Hematopoietic multipotent progenitor cell treated with erythropoietin and hydrocortisone succinate and interleukin-3 and kit ligand, for 6 days (in vitro differentiated cells): ENCODE results near the gene ZSWIM1.

ENCODE experiments used
- DNase-seq: peaks from one replicate; pipeline ENCODE4 v3.0.0-alpha.2; 2015

Gene ZSWIM1

DNA sequence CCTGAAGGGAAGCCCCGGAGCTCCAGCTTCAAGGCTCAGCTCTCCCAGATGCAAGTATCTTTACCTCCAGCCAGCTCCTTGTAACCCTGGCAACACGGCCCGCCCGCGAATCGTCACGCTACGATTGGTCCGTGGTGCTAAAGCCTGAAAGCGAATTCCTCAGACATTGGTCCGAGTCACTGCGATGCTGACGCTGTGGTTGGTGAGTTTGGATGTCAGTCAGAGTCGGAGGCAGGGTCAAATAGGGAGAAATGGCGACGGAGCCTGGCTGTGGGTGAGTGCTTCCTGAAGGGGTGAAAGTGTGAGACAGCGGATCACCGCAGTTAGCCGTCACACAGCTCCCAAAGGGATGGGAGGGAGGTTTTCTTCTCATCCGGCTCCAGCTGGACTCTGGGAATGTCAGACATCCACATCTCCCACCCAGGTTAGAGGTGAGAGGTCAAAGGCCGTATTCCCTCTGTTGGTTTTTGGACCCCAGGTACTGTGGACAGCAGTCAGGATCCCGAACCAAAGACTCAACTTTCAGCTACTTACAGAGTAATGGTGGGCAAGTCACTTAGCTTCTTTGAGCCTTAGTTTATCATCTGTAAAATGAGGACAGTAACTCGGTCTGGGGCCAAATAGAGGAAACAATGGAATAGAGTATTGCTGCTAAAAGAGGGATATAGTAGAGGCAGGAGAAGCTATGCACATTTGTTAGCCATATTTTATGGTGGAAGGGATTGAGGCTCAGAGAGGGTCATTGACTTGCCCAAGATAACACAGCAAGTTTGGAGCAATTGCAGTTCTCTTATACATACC is at the start of gene ZSWIM1:
Gene ZSWIM1, plus strand, starts transcription at position 240 of the 801 bp plus-strand sequence. CDS start 1,366 bp downstream, outside the sequence.
- peak; percentile 99 for DNase-seq

DNA sequence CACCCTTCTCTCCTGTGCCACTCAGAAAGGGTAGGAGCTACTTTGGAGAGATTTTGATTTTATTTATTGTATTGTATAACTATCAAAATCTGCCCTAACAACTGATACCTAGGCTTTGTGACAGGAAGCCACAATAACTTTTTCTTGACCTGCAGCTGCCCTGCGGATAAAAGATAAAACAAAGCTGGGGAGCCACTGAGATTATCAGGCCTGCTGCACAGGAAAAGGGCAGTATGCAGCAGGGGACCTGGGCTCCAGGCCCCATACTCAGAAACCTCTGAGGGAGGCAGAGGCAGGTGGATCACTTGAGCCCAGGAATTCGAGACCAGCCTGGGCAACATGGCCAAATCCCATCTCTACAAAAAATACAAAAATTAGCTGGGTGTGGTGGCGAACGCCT is 48.4 kb upstream of the ZSWIM1 start:
- DNase-seq: peak; percentile 40

DNA sequence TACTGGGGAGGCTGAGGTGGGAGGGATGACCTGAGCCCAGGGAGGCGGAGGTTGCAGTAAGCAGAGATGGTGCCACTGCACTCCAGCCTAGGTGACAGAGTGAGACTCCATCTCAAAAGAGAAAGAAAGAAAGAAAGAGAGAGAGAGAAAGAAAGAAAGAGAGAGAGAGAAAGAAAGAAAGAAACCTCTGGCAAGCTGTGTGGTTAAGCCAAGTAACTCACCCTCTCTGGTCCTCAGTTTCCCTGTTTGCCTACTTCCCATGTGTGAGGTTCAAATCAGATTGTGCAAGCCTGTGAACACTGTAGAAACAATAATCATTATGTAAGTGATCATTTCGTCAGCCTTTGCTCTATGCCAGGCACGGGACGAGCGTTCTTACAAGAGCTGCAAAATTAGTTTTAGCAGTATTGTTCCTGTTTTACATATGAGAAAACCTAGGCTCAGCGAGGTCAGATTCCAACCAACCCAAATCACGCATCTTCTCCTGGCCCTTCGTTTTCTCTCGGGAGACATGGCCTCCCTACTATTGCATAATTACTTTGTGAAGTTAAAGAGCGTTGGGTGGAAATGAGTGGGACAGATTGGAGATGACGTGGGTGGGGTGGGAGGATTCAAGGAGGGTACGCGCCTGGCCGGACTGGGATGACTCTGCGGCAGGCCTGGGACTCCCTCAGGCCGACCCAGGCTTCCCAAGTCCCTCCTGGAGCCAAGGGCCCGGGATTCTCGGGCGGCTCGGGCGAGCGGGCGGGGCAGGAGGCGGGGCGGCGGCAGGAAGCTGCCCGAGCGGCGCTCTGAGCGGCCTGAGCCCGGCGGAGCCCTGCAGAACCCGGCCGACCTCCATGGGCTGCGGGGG is 47.8 kb upstream of the ZSWIM1 start, which contains the start of gene SNX21:
Gene SNX21, plus strand, starts transcription at position 770 of the 853 bp plus-strand sequence. CDS start 121 bp downstream, outside the sequence.
- no peak for DNase-seq

DNA sequence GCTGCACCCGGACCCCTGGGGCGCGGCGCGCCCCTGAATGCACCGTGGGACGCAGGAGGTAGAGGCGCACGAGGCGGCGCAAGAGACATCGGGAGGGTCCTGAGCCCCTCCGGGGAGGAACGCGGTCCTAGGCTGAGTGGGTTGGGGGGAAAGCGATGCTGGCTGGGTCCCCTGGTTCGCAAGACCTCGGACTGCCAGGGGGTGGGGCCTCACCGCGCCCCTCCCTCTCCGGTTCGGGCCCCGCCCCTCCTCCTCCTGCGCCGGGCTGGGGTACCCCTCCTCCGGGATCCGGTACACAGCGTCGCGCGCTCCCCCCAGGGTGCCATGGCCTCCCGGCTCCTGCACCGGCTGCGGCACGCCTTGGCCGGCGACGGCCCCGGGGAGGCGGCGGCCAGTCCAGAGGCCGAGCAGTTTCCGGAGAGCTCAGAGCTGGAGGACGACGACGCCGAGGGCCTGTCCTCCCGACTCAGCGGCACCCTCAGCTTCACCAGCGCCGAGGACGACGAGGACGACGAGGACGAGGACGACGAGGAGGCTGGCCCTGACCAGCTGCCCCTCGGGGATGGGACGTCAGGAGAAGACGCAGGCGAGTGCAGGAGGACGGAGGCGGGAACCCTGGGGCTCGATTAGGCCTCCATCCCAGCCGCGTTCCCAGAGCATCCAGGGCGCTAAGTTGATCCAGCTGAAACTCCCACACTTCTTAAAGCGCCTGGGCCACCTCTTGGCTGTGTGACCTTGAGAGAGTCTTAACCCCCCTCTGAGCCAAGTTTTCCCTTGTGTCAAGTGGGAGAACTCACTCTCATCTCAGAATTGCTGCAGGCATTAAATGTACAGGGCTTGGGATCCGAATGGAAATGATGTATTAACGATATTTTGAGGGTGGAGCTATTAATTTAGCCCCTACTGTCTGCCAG is 46.9 kb upstream of the ZSWIM1 start:
- DNase-seq: no peak

DNA sequence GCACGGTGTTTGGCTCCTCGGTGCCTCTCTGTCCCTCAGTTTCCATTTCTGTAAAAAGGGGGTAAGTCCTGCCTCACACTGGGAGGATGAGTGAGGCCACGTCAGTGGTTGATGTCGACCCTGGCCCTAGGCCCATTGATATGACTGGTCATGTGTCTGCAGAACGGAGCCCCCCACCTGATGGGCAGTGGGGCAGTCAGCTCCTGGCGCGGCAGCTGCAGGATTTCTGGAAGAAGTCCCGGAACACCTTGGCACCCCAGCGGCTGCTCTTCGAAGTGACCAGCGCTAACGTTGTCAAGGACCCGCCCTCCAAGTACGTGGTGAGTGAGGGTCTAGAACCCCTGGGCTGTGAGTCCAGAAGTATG is 46.2 kb upstream of the ZSWIM1 start:
- DNase-seq: no peak

DNA sequence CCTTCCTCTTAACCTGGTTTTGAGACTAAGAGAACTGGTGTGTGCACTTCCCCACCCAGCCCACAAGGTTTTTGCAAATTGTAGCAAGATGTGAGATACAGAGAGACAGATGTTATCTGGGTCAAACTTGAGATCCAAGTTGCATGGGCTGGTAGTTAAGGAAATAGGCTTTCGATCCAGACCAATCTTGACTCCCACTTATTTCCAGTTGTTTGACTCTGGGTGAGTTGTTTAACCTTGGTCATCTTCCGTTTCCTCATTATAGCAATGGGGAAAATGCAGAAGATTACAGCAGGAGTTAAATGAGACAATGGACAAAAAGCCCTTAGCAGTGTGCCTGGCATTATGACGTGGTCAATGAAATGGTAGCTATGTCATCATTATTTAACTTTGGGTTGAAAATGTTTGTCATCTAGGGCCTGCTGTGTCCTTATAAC is 45.7 kb upstream of the ZSWIM1 start:
- peak; percentile 50 for DNase-seq

DNA sequence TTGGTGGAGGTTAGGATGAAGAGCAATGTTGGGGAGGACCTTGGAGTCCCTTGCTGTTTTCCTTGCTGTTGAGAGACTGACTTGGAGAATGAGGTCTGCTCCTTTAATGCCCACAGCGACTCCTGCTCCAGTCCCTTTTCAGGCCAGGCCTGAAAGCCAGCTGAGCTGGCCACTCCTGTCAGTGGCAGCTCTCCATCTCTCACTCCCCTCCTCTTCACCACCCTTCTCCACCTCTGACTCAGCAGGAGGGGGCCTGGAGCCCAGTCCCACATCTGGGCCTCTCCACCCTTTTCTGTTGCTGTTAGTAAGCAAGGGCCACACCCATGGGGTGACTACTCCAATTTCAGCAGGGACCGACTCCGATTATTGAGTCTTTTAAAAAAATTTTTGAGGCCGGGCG is 45.2 kb upstream of the ZSWIM1 start:
- peak; percentile 45 for DNase-seq

DNA sequence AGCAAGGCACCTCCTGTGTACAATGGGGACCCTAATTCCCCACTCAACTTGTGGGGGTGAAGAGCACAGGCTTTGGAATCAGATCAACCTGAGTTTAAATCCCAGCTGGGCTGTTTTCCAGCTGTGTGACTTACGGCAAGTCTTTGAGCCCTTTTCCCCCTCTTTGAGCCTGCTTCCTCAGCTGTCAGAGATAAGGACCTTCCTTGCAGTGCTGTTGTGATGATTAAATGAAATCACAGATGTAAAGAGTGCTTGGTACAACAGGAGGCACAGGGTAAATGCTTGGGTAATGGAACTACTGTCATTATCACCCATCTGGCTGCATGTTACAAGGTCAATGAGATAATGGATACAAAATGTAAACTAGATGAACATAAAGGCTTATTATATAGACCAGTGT is 44.2 kb upstream of the ZSWIM1 start:
- DNase-seq: peak; percentile 78

DNA sequence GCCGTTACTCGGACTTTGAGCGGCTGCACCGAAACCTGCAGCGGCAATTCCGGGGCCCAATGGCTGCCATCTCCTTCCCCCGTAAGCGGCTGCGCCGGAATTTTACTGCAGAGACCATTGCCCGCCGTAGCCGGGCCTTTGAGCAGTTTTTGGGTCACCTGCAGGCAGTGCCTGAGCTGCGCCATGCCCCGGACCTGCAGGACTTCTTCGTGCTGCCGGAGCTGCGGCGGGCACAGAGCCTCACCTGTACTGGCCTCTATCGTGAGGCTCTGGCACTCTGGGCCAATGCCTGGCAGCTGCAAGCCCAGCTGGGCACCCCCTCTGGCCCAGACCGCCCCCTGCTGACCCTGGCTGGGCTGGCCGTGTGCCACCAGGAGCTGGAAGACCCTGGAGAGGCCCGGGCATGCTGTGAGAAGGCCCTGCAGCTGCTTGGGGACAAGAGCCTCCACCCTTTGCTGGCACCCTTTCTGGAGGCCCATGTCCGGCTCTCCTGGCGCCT is 40.3 kb upstream of the ZSWIM1 start:
- DNase-seq: no peak

DNA sequence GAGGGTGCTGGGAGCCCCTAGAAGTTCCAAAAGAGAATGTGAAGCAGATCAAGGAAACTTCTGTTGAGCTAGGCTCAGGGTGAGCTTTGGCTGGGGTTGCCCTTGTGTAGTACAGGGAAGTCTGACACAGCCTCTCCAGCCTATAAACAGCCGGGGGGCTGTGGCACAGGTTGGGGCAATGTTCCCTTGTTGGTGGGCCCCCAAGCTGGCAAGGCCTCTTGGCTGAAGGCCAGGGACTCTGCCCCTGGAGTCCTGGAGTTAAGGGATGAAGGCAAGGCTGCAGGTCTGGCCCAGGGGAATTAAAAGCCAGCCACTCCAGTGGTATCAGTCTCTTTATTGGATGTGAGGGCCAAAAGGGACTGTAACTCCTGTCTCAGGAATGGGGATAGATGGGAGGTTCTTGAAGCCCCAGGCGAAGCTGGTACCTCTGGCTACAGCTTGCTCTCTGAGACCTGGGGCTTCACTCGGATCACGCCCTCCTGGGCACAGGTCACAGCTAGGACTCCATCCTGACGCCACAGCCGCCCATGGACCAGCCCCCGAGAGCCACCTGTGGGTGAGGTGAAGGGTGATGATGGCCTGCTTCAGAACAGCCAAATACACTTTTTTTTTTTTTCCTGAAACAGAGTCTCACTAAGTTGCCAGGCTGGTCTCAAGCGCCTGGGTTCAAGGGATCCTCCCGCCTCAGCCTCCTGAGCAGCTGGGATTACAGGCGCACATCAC is 39.5 kb upstream of the ZSWIM1 start:
- no peak for DNase-seq

DNA sequence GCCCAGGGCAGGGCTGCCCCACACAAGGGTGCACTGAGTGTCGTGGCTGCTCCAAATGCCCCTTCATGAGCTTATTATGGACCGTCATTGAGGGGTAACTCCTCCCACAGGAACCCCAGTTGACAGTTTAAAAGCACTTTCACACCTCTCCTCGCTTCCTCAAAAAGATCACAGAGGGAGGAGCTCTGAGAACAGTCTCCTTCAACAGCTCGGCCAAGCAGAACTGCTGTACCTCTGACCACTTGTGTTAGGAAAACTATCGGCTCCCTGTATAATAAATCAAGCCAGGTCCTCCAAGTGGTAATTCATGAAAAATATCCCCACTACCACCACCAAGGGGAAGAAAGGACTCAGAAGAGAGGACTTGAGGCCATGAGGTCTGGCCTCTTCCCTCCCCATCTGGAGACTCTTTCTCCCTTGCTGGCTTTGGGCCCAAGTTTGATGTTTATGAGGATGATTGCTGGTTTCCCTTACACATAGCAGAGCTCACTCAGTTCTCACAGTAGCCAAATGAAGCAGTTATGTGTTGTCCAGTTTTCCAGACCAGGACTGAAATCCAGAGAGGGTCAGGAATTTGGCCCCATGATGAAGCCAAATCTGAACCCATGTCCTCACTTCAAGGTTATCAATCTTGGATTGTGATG is 38.7 kb upstream of the ZSWIM1 start:
- DNase-seq: no peak

DNA sequence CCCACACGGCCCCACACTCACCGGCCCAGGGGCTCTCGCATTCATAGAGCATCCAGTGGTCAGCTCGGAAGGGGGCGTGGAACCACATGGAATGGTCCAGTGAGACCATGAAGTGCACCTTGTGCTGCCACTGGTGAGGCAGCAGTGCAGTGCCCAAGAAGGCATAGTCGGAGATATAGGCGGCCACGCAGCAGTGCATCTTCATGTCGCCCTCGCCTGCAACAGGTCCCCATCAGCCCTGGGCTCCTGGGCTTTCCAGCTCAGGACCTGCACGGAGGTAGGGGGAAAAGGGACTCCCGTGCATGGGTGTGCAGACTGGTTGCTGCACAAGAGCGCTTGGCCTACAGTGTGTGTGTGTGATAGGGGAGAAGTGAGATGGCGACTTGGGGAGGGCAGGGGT is 37.5 kb upstream of the ZSWIM1 start:
- no peak for DNase-seq

DNA sequence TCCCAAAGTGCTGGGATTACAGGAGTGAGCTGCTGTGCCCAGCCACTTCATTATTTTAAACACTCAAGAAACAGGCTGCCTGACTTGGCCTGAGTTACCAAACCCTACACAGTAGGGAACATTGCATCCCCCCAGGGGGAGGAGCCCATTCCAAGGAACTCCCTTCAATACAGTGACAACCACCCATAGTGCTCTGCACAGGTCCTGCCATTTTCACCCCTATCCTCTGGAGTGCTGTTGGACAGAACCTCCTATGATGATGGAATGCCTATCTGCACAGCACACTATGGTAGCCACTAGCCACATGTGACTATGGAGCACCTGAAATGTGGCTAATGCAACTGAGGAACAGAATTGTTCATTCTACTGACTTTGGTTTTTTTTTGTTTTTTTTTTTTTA is 35.6 kb upstream of the ZSWIM1 start:
- no peak for DNase-seq

DNA sequence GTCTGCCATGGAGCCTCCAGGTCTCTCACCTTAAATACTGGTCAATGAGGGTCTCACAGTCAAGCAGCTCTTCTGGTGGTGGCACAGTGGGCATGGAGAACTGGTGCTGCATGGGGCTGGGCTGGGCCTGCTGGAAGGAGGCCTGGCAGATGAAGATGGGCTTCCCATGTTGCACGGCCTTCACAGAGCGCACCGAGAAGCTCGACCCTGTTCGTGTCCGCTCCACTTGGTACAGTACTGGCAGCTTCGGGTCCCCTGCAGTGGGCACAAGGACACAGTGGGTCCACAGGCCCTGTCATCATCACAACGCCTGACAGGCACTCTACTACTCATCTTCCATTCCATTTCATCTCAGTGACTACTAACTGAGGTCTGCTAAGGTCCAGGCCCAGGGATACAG is 32.6 kb upstream of the ZSWIM1 start:
- DNase-seq: no peak

DNA sequence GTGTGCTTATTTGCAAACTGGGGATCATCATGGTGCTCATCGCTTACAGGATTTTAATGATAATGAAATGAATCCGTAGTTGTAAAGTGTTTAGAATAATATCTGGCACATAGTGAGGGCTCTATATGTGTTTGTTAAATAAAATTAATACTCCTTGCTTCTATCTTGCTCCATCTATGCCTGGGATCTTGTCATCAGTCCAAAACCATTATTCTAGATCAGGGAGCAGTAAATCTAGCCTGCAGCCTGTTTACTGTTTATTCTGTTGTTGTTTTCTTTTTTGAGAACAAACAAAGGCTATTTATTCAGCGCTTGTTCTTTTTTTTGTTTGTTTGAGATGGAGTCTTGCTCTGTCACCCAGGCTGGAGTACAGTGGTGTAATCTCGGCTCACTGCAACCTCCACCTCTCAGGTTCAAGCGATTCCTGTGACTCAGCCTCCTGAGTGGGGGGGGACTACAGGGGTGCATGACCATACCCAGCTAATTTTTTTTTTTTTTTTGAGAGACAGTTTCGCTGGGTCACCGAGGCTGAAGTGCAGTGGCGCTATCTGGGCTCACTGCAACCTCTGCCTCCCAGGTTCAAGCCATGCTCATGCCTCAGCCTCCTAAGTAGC is 32.0 kb upstream of the ZSWIM1 start:
- no peak for DNase-seq

DNA sequence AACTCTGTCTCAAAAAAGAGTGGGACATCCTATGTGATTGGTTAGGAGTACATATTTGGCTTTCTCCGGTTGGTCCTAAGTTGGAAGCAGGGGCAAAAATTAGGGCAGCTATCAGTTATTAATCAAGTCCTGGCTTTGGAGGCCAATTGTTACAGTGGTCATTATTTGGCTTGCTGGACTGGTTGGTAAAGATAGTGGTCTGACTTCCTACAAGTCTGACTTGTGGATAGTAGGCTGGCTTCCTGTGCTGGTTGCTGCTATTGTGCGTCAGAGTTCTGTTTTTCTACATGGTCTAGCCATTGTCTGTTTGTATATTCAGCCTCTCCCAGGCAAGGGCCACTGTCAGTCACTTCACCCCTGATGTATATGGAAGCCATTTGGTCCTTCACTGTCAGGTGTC is 30.8 kb upstream of the ZSWIM1 start:
- DNase-seq: no peak

DNA sequence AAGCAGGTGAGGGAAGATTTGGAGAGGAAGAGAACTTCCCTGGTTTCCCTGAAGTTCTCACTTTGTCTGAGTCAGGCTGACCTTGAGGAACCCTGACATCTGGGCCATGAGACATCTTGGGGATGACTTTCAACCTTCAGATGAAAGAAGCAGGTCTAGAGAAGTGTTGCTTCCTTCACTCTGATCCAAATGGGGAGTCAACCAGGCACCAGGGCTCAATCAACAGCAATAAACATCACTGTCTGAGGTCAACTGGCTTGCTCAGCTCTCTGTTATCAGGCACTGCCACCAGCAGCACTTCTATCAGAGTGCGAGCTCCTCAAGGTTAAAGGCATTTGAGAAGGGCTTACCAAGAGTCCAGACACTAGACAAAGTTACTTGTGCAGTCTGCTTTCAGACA is 30.1 kb upstream of the ZSWIM1 start:
- DNase-seq: peak; percentile 90

DNA sequence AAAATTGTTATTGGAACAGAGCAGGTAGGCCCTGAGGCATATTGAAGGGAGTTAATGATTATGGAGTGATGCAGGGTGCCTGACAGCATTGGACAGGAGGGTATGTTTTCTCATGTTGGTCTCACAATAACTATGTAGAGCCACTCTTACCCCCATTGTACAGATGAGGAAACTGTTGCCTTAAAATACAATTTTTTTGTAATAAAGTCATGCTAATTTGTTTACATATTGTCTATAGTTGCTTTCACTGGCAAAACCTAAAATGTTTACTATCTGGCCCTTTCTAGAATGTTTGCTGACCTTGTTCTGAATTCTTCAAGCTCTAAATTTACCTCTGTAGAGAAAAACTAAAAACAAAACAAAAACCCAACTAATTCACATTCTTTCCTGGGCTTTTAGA is 29.5 kb upstream of the ZSWIM1 start:
- DNase-seq: no peak

DNA sequence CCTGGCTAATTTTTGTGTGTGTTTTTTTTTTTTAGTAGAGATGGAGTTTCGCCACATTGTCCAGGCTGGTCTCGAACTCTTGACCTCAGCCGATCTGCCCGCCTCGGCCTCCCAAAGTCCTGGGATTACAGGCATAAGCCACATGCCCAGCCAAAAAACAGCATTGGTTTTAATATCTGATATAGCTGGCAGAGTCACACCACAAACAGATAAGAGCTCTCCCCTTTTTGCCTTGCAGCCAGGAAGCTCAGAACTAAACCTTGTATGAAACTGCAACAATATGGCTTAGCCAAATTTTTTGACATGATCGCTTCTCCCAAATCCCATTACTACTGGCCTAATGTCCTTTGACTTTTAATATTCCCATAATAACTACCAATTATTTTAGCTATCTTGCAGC is 28.7 kb upstream of the ZSWIM1 start:
- peak; percentile 68 for DNase-seq

DNA sequence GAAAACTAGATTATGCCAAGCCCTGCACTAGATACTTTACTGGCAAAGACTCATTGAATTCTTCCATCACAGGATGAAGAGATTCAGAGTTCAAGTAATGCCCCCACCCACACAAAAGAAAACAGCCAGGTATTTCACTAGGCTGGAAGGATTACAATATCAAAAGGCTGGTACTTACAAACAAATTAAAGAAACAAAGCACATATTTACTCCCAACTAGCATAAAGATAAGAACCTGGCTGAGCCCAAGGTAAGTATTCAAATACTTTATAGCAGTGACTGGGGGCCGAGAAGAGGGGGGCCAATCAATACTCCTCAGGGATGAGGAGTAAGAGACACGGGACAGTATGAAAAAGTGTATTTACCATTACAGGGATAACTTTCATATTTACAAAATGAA is 27.5 kb upstream of the ZSWIM1 start:
- DNase-seq: no peak
